Gastrocnemius medialis (tissue), 4 donors: ENCODE measurements around the gene HTT-AS. TPM values are rescaled to one million over a fixed set of nuclear protein-coding genes. Genes with fewer than 3 reads are reported as not detected.

Experiments used
- ATAC-seq, 2 donors: fragments of 150-250 bp; one replicate each; pipeline ENCODE4 v1.9.1; 2016
- DNase-seq, 2 donors: peaks; one replicate each; pipeline ENCODE4 v3.0.0-alpha.2; 2019
- H3K27ac ChIP-seq, 4 donors: fragments of 200-600 bp; sonication (generic); 1 replicate in 1 of 4; 2 replicates in 3 of 4; pipeline ENCODE4 v1.5.1; 2016 to 2018; ENCODE audit warnings: mild to moderate bottlenecking in 2 of 4, moderate library complexity in 1 of 4
- H3K27me3 ChIP-seq, 3 donors: fragments of 200-600 bp; sonication (generic) in 2 of 3; 1 replicate in 1 of 3; 2 replicates in 2 of 3; pipeline versions ENCODE4 v1.5.1 to v1.6.0; 2016 to 2019; ENCODE audit warnings: mild to moderate bottlenecking in 1 of 3, moderate library complexity in 1 of 3
- H3K36me3 ChIP-seq, 2 donors: fragments of 200-600 bp; sonication (generic) in 1 of 2; one replicate each; pipeline ENCODE4 v1.5.1; 2017 to 2018
- H3K4me1 ChIP-seq, 2 donors: fragments of 200-600 bp; sonication (generic) in 1 of 2; one replicate each; pipeline ENCODE4 v1.5.1; 2016 to 2017; ENCODE audit warnings: mild to moderate bottlenecking in 2 of 2
- H3K4me3 ChIP-seq, 4 donors: fragments of 200-600 bp; sonication (generic) in 3 of 4; 1 replicate in 1 of 4; 2 replicates in 3 of 4; pipeline ENCODE4 v1.5.1; 2016 to 2019; ENCODE audit warnings: mild to moderate bottlenecking in 2 of 4
- H3K9me3 ChIP-seq, 3 donors: fragments of 200-600 bp; sonication (generic) in 2 of 3; 1 replicate in 1 of 3; 2 replicates in 2 of 3; pipeline ENCODE4 v1.5.1; 2016 to 2019
- CTCF ChIP-seq, 5 experiments: fragments of 450-650 bp in 3 of 5; fragments of 200-600 bp in 2 of 5; sonication (generic) in 2 of 5; IDR thresholded peaks in 4 of 5; conservative IDR thresholded peaks in 1 of 5; 1 replicate in 4 of 5; 2 replicates in 1 of 5; pipeline ENCODE4 v1.5.1; 2016 to 2019; ENCODE audit warnings: antibody characterized with exemption in 5 of 5, mild to moderate bottlenecking in 3 of 5, moderate library complexity in 3 of 5
- POLR2A ChIP-seq, 2 donors: fragments of 450-650 bp; IDR thresholded peaks; one replicate each; pipeline ENCODE4 v1.6.1; 2017; ENCODE audit warnings: antibody characterized with exemption in 2 of 2, mild to moderate bottlenecking in 2 of 2, moderate library complexity in 2 of 2
- in situ Hi-C, 4 donors: fragments of 200-750 bp; cut with MboI; loops; one replicate each; pipeline versions ENCODE4 v1.15.0 to v1.8.0; 2017; ENCODE audit warnings: low sequenced_read_pairs in 4 of 4
- intact Hi-C: fragments of 100-400 bp; cut with DNase I; formaldehyde crosslinking; loops from one replicate; pipeline ENCODE4 v1.15.1; 2023; ENCODE audit warnings: low total_unique reads
- total RNA-seq, 4 donors: library from RNA; depleted of rRNA; stranded (reverse); fragments of >200 nt; gene quantifications; one replicate each; pipeline versions ENCODE4 v1.1.0 to v1.2.3, GENCODE V29; 2016

HTT-AS gene
- not detected for total RNA-seq

DNA sequence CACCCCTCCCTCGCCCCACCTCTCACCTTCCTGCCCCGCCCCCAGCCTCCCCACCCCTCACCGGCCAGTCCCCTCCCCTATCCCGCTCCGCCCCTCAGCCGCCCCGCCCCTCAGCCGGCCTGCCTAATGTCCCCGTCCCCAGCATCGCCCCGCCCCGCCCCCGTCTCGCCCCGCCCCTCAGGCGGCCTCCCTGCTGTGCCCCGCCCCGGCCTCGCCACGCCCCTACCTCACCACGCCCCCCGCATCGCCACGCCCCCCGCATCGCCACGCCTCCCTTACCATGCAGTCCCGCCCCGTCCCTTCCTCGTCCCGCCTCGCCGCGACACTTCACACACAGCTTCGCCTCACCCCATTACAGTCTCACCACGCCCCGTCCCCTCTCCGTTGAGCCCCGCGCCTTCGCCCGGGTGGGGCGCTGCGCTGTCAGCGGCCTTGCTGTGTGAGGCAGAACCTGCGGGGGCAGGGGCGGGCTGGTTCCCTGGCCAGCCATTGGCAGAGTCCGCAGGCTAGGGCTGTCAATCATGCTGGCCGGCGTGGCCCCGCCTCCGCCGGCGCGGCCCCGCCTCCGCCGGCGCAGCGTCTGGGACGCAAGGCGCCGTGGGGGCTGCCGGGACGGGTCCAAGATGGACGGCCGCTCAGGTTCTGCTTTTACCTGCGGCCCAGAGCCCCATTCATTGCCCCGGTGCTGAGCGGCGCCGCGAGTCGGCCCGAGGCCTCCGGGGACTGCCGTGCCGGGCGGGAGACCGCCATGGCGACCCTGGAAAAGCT lies at the start of gene HTT-AS, which contains the start of gene HTT:
Gene HTT-AS (minus strand): TSS at position 461 of the 768 bp plus-strand sequence.
Gene HTT (plus strand): TSS at position 604 of the 768 bp plus-strand sequence. CDS start 145 bp downstream, at position 749.
- TF ChIP-seq POLR2A (IDR thresholded peaks at IDR 0.05) (peak; percentile 46 to 63), CTCF (IDR thresholded peaks at IDR 0.05 in 4 of 5, conservative IDR thresholded peaks at IDR 0.05 in 1 of 5) (no peak)
- Histone ChIP-seq H3K4me3 (peak within 1 kb of the TSS; percentile 74 to 90 (median 80)), H3K27ac (peak within 1 kb of the TSS; percentile 86 to 100 (median 96)), H3K27me3 (no peaks in the 10 kb centered on the region), H3K36me3 (no peaks in the 10 kb centered on the region), H3K9me3 (no peaks in the 10 kb centered on the region), H3K4me1 (peaks cover 19 to 36% of the 10 kb centered on the region in 2 donors)
- DNase-seq (peak; percentile 95), ATAC-seq (peak; percentile 87 to 92)
- in situ Hi-C loops = no loop called here
- intact Hi-C loops = loop anchor here (1.0 to 10.0 kb wide), 4 partner anchors 27 to 1489 kb away; partner anchors contain the start of genes GRK4, NOP14 and RGS12

GRCh38 chr4:3123181-3123671 lies 48.9 kb upstream of the HTT-AS start:
- Histone ChIP-seq H3K27me3 (no peaks in the 10 kb centered on the region), H3K27ac (peak overlapping the region; percentile 73 to 80 (median 76)), H3K4me3 (no peak overlapping the region), H3K36me3 (peaks cover 0 to 31% of the 10 kb centered on the region in 2 donors), H3K4me1 (peaks cover 23 to 25% of the 10 kb centered on the region in 2 donors), H3K9me3 (no peaks in the 10 kb centered on the region)
- in situ Hi-C loops = no loop called here
- peak in 1 of 2 donors; percentile 35 for DNase-seq
- intact Hi-C loops = no loop called here
- TF ChIP-seq CTCF (IDR thresholded peaks at IDR 0.05 in 4 of 5, conservative IDR thresholded peaks at IDR 0.05 in 1 of 5) (no peak), POLR2A (IDR thresholded peaks at IDR 0.05) (no peak)
- ATAC-seq = peak; percentile 79

GRCh38 chr4:3122081-3122563 lies 47.8 kb upstream of the HTT-AS start:
- H3K4me3 ChIP-seq = no peak overlapping the region
- peaks cover 0 to 30% of the 10 kb centered on the region in 2 donors for H3K36me3 ChIP-seq
- no peak for TF ChIP-seq POLR2A (IDR thresholded peaks at IDR 0.05)
- TF ChIP-seq CTCF (IDR thresholded peaks at IDR 0.05 in 4 of 5, conservative IDR thresholded peaks at IDR 0.05 in 1 of 5) = no peak
- ATAC-seq (peak; percentile 57 to 67), DNase-seq (no peak)
- intact Hi-C loops (no loop called here), in situ Hi-C loops (no loop called here)
- peaks cover 23 to 25% of the 10 kb centered on the region in 2 donors for H3K4me1 ChIP-seq
- peak overlapping the region; percentile 73 to 80 (median 76) for H3K27ac ChIP-seq
- H3K9me3 ChIP-seq = no peaks in the 10 kb centered on the region
- H3K27me3 ChIP-seq = no peaks in the 10 kb centered on the region

GRCh38 chr4:3121596-3121995 lies 47.3 kb upstream of the HTT-AS start:
- intact Hi-C loops = no loop called here
- H3K27me3 ChIP-seq = no peaks in the 10 kb centered on the region
- no peak for ATAC-seq
- peak overlapping the region; percentile 73 to 80 (median 76) for H3K27ac ChIP-seq
- H3K4me3 ChIP-seq = no peak overlapping the region
- no peak for TF ChIP-seq CTCF (IDR thresholded peaks at IDR 0.05 in 4 of 5, conservative IDR thresholded peaks at IDR 0.05 in 1 of 5)
- TF ChIP-seq POLR2A (IDR thresholded peaks at IDR 0.05) = no peak
- H3K4me1 ChIP-seq = peaks cover 23 to 25% of the 10 kb centered on the region in 2 donors
- DNase-seq = no peak
- peaks cover 0 to 30% of the 10 kb centered on the region in 2 donors for H3K36me3 ChIP-seq
- no peaks in the 10 kb centered on the region for H3K9me3 ChIP-seq
- in situ Hi-C loops = no loop called here
